PC-9 (cell line): Measurements from ENCODE around the gene ADGRD1. TPM values are rescaled to one million over a fixed set of nuclear protein-coding genes. Genes with fewer than 3 reads are reported as not detected.

ENCODE experiments used
- BruUV-seq: library from RNA; stranded (reverse); fragments of 400-500 nt; replicated peaks from 2 replicates; lab custom pipeline; 2021; lab: Mats Ljungman, UMichigan
- CTCF ChIA-PET: fragments of 300-600 bp; sonication (Branson Sonifier 250); formaldehyde crosslinking; loops from one replicate; lab custom pipeline; 2022; ENCODE audit warnings: antibody characterized with exemption; lab: Charles Lee
- POLR2A ChIA-PET: fragments of 300-600 bp; sonication (Branson Sonifier 250); formaldehyde crosslinking; loops from one replicate; lab custom pipeline; 2022; ENCODE audit warnings: antibody characterized with exemption; ENCODE audit not compliant: unreplicated experiment; lab: Charles Lee
- DNase-seq, 2 experiments: peaks; one replicate each; pipeline versions ENCODE4 v3.0.0 to v3.0.0-alpha.2; 2015 to 2022; ENCODE audit warnings: mixed read lengths in 1 of 2
- H2AFZ ChIP-seq: fragments of 200-600 bp; sonication (generic); 2 replicates; pipeline ENCODE4 v1.8.1; 2017; ENCODE audit warnings: antibody characterized with exemption
- H3F3A ChIP-seq: fragments of 200-600 bp; sonication (generic); 2 replicates; pipeline ENCODE4 v1.8.1; 2017; ENCODE audit warnings: antibody characterized with exemption, mild to moderate bottlenecking, low read depth; ENCODE audit not compliant: insufficient read depth
- H3K27ac ChIP-seq: fragments of 200-600 bp; sonication (generic); 2 replicates; pipeline ENCODE4 v1.6.1; 2016; ENCODE audit warnings: mixed run types
- H3K27me3 ChIP-seq: fragments of 200-600 bp; sonication (generic); 2 replicates; pipeline ENCODE4 v1.6.1; 2016; ENCODE audit warnings: low read depth, mixed run types; ENCODE audit not compliant: insufficient read depth
- H3K36me3 ChIP-seq: fragments of 200-600 bp; sonication (generic); 2 replicates; pipeline ENCODE4 v1.6.1; 2016; ENCODE audit warnings: low read depth, mixed run types
- H3K4me1 ChIP-seq: fragments of 200-600 bp; sonication (generic); replicated peaks from 2 replicates; pipeline ENCODE4 v1.6.1; 2016; ENCODE audit warnings: mixed run types; ENCODE audit not compliant: insufficient read depth
- H3K4me2 ChIP-seq: fragments of 200-600 bp; sonication (generic); 2 replicates; pipeline ENCODE4 v1.6.1; 2017; ENCODE audit warnings: mixed run types
- H3K4me3 ChIP-seq: fragments of 200-600 bp; sonication (generic); 2 replicates; pipeline ENCODE4 v1.6.1; 2016; ENCODE audit warnings: mixed run types
- H3K79me2 ChIP-seq: fragments of 200-600 bp; sonication (generic); 2 replicates; pipeline ENCODE4 v1.6.1; 2017; ENCODE audit warnings: low read depth, mixed run types
- H3K9me2 ChIP-seq: fragments of 200-600 bp; sonication (generic); 2 replicates; pipeline ENCODE4 v1.8.1; 2017; ENCODE audit warnings: mild to moderate bottlenecking; ENCODE audit not compliant: insufficient read depth
- H3K9me3 ChIP-seq: fragments of 200-600 bp; sonication (generic); 2 replicates; pipeline ENCODE4 v1.8.1; 2016; ENCODE audit warnings: low read depth; ENCODE audit not compliant: insufficient read depth
- H4K20me1 ChIP-seq: fragments of 200-600 bp; sonication (generic); 2 replicates; pipeline ENCODE4 v1.8.1; 2017; ENCODE audit not compliant: insufficient read depth
- CTCF ChIP-seq: fragments of 200-600 bp; sonication (generic); conservative IDR thresholded peaks from 2 replicates; pipeline ENCODE4 v1.6.1; 2017; ENCODE audit warnings: mixed run types, antibody characterized with exemption, mild to moderate bottlenecking, moderate library complexity
- EZH2 ChIP-seq: fragments of 200-600 bp; sonication (generic); IDR thresholded peaks from 2 replicates; pipeline ENCODE4 v1.8.0; 2017; ENCODE audit warnings: antibody characterized with exemption, low read depth
- intact Hi-C: fragments of 100-400 bp; cut with micrococcal nuclease; formaldehyde crosslinking; loops from one replicate; pipeline ENCODE4 v1.10.0; 2022; ENCODE audit not compliant: unreplicated experiment
- total RNA-seq: library from RNA; stranded (reverse); gene quantifications from 2 replicates; pipeline ENCODE4 v1.2.3, GENCODE V29; 2021

The ADGRD1 gene
- total RNA-seq, 1 experiment from 2014 or later: not detected

DNA sequence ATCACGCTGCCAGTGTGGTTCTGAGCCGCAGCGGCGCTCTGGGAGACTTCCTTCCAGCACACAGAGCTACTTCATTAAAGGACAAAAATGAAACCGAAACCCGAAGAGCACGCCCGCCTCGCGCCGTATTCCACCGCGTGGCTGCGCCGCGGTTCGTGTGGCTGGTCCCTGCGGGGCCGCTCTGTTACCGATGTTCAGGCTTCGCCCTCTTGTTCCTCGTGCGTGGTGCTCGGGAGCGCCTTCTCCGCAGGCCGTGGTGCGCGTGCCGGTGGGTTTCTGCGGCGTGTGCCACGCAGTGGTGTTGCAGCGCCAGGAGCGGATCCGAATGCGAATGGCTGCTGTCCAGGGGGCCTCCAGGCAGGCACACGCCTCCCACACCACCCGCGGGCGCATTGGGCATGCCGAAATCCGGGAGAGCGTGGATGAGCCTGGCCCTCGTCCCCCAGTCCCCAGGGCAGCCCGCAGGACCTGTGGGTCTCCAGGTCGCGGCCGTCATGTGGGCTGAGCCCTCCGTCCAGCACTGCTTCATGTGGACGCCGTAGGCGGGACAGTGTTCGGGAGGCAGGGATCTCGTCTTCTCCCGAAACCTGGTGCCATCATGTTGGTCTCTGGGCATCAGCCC lies 91.2 kb downstream of the ADGRD1 start:
- Histone ChIP-seq H3K4me1 (no peaks in the 10 kb centered on the region), H3K4me2 (no peak overlapping the region), H4K20me1 (no peaks in the 10 kb centered on the region), H3K9me3 (no peaks in the 10 kb centered on the region), H2AFZ (no peak overlapping the region), H3K36me3 (no peaks in the 10 kb centered on the region), H3K9me2 (no peaks in the 10 kb centered on the region), H3K79me2 (no peaks in the 10 kb centered on the region), H3K27me3 (peaks cover 65% of the 10 kb centered on the region), H3K27ac (no peak overlapping the region), H3F3A (no peaks in the 10 kb centered on the region), H3K4me3 (no peak overlapping the region)
- ChIA-PET CTCF (no interaction called here), POLR2A (no interaction called here)
- intact Hi-C loops: no loop called here
- no peak for TF ChIP-seq EZH2
- TF ChIP-seq CTCF: no peak
- DNase-seq: no peak
- no TSS peak for BruUV-seq

DNA sequence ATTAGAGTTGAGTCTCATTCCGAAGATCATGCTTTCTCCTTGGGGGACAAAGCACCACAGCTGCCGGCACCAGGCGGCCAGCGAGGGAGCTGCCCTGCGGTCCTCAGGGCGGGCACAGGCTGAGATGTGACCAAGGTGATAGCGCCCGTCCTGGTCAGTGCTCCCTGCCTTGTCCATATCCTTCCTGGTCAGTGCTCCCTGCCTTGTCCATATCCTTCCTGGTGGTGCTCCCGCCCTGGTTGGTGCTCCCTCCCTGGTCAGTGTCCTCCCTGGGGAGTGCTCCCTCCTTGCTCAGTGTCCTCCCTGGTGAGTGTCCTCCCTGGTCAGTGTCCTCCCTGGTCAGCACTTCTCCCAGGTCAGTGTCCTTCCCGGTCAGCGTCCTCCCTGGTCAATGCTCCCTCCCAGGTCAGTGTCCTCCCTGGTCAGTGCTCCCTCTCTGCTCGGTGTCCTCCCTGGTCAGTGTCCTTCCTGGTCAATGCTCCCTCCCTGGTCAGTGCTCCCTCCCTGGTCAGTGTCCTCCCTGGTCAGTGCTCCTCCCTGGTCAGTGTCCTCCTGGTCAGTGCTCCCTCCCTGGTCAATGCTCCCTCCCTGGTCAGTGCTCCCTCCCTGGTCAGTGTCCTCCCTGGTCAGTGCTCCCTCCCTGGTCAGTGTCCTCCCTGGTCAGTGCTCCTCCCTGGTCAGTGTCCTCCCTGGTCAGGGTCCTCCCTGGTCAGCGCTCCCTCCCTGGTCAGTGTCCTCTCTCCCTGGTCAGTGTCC lies 92.2 kb downstream of the ADGRD1 start:
- intact Hi-C loops: no loop called here
- no TSS peak for BruUV-seq
- Histone ChIP-seq H2AFZ (no peak overlapping the region), H3K4me2 (no peak overlapping the region), H4K20me1 (no peaks in the 10 kb centered on the region), H3K9me2 (no peaks in the 10 kb centered on the region), H3K27me3 (peaks cover 65% of the 10 kb centered on the region), H3K4me1 (no peaks in the 10 kb centered on the region), H3K4me3 (no peak overlapping the region), H3K9me3 (no peaks in the 10 kb centered on the region), H3F3A (no peaks in the 10 kb centered on the region), H3K79me2 (no peaks in the 10 kb centered on the region), H3K36me3 (no peaks in the 10 kb centered on the region), H3K27ac (no peak overlapping the region)
- no peak for DNase-seq
- CTCF ChIA-PET: no interaction called here
- TF ChIP-seq EZH2 (no peak), CTCF (no peak)
- POLR2A ChIA-PET: no interaction called here

- Histone ChIP-seq H3K4me1 (no peaks in the 10 kb centered on the region), H3K4me3 (no peak overlapping the region), H3K9me3 (no peaks in the 10 kb centered on the region), H3K79me2 (no peaks in the 10 kb centered on the region), H2AFZ (no peak overlapping the region), H3F3A (no peaks in the 10 kb centered on the region), H3K36me3 (no peaks in the 10 kb centered on the region), H3K27me3 (peaks cover 65% of the 10 kb centered on the region), H3K27ac (no peak overlapping the region), H4K20me1 (no peaks in the 10 kb centered on the region), H3K4me2 (no peak overlapping the region), H3K9me2 (no peaks in the 10 kb centered on the region)
- BruUV-seq: no TSS peak
- POLR2A ChIA-PET: no interaction called here
- TF ChIP-seq EZH2: no peak
- no peak for DNase-seq
- CTCF ChIA-PET: no interaction called here
- intact Hi-C loops: no loop called here
Measured at GRCh38 chr12:131046813-131047788, 93.4 kb downstream of the ADGRD1 start.
